SK-N-SH treated with all-trans-retinoic acid at 6 μM for 48 hours (cell line): ENCODE results near the gene TMEM141.
A peak's percentile ranks its signal among the peaks of the same experiment; 100 is the strongest.

Experiments used
- ATAC-seq: fragments of 200-7000 bp; cut with Tn5 transposase; 3 replicates; pipeline ENCODE4 v1.9.1; 2020; ENCODE audit warnings: mild to moderate bottlenecking, moderate library complexity
- ARNTL ChIP-seq: fragments of 450-650 bp; formaldehyde crosslinking; IDR thresholded peaks from 2 replicates; pipeline ENCODE4 v1.5.0; 2020; ENCODE audit warnings: low read depth, mild to moderate bottlenecking, moderate library complexity, borderline replicate concordance
- BACH2 ChIP-seq: fragments of 250-450 bp; sonication (Bioruptor Pico); IDR thresholded peaks from 2 replicates; pipeline ENCODE4 v1.9.0; 2021; ENCODE audit warnings: mild to moderate bottlenecking, borderline replicate concordance
- CREB5 ChIP-seq: fragments of 250-450 bp; sonication (Bioruptor Pico); IDR thresholded peaks from 2 replicates; pipeline ENCODE4 v1.5.1; 2020; ENCODE audit warnings: low read depth, mild to moderate bottlenecking, moderate library complexity
- CSDC2 ChIP-seq: fragments of 250-450 bp; sonication (Bioruptor Pico); IDR thresholded peaks from 2 replicates; pipeline ENCODE4 v1.5.0; 2020; ENCODE audit warnings: mild to moderate bottlenecking, moderate library complexity
- CSRNP3 ChIP-seq: fragments of 250-450 bp; sonication (Bioruptor Pico); IDR thresholded peaks from 2 replicates; pipeline ENCODE4 v1.5.1; 2021; ENCODE audit warnings: mild to moderate bottlenecking, moderate library complexity
- ESRRG ChIP-seq: fragments of 250-450 bp; sonication (Bioruptor Pico); IDR thresholded peaks from 2 replicates; pipeline ENCODE4 v1.6.1; 2021; ENCODE audit warnings: mild to moderate bottlenecking
- GLIS3 ChIP-seq: fragments of 250-450 bp; sonication (Bioruptor Pico); IDR thresholded peaks from 2 replicates; pipeline ENCODE4 v1.5.0; 2020; ENCODE audit warnings: mild to moderate bottlenecking, moderate library complexity
- ISL1 ChIP-seq: fragments of 250-450 bp; sonication (Bioruptor Pico); IDR thresholded peaks from 2 replicates; pipeline ENCODE4 v2.1.2; 2022; ENCODE audit warnings: mild to moderate bottlenecking, moderate library complexity
- OSR1 ChIP-seq: fragments of 250-450 bp; sonication (Bioruptor Pico); IDR thresholded peaks from 2 replicates; pipeline ENCODE4 v1.8.0; 2022; ENCODE audit warnings: moderate library complexity, mild to moderate bottlenecking, inconsistent platforms
- PATZ1 ChIP-seq: fragments of 250-450 bp; sonication (Bioruptor Pico); IDR thresholded peaks from 2 replicates; pipeline ENCODE4 v1.8.0; 2020; ENCODE audit warnings: mild to moderate bottlenecking, moderate library complexity, borderline replicate concordance
- POU6F1 ChIP-seq: fragments of 250-450 bp; sonication (Bioruptor Pico); IDR thresholded peaks from 2 replicates; pipeline ENCODE4 v1.8.0; 2021; ENCODE audit warnings: low read depth, mild to moderate bottlenecking, moderate library complexity, borderline replicate concordance
- PPARA ChIP-seq: fragments of 250-450 bp; sonication (Bioruptor Pico); IDR thresholded peaks from 2 replicates; pipeline ENCODE4 v1.5.0; 2020; ENCODE audit warnings: mild to moderate bottlenecking, borderline replicate concordance
- RARB ChIP-seq: fragments of 250-450 bp; sonication (Bioruptor Pico); IDR thresholded peaks from 2 replicates; pipeline ENCODE4 v1.8.0; 2021; ENCODE audit warnings: mild to moderate bottlenecking, moderate library complexity
- SNAI2 ChIP-seq: fragments of 250-450 bp; sonication (Bioruptor Pico); IDR thresholded peaks from 2 replicates; pipeline ENCODE4 v1.5.0; 2020; ENCODE audit warnings: mild to moderate bottlenecking, moderate library complexity
- TCF4 ChIP-seq: fragments of 250-450 bp; sonication (Bioruptor Pico); IDR thresholded peaks from 2 replicates; pipeline ENCODE4 v1.8.0; 2021; ENCODE audit warnings: mild to moderate bottlenecking, moderate library complexity, borderline replicate concordance
- TOX ChIP-seq: fragments of 250-450 bp; sonication (Bioruptor Pico); IDR thresholded peaks from 2 replicates; pipeline ENCODE4 v1.8.0; 2021; ENCODE audit warnings: mild to moderate bottlenecking, moderate library complexity, borderline replicate concordance
- ZFP3 ChIP-seq: fragments of 250-450 bp; sonication (Bioruptor Pico); IDR thresholded peaks from 2 replicates; pipeline ENCODE4 v1.5.0; 2020; ENCODE audit warnings: mild to moderate bottlenecking, moderate library complexity
- ZFP30 ChIP-seq: fragments of 450-650 bp; formaldehyde crosslinking; IDR thresholded peaks from 2 replicates; pipeline ENCODE4 v1.5.0; 2022; ENCODE audit warnings: mild to moderate bottlenecking, moderate library complexity
- ZNF565 ChIP-seq: fragments of 450-650 bp; formaldehyde crosslinking; conservative IDR thresholded peaks from 2 replicates; pipeline ENCODE4 v1.5.0; 2020; ENCODE audit warnings: low read depth, mild to moderate bottlenecking, moderate library complexity
- ZNF70 ChIP-seq: fragments of 450-650 bp; formaldehyde crosslinking; IDR thresholded peaks from 2 replicates; pipeline ENCODE4 v1.5.0; 2020; ENCODE audit warnings: mild to moderate bottlenecking, moderate library complexity
- ZNF8 ChIP-seq: fragments of 450-650 bp; formaldehyde crosslinking; IDR thresholded peaks from 2 replicates; pipeline ENCODE4 v1.5.0; 2020; ENCODE audit warnings: mild to moderate bottlenecking, moderate library complexity

TMEM141 gene

GRCh38 chr9:136773386-136774044 lies 17.6 kb upstream of the TMEM141 start:
- no peak for TF ChIP-seq ZFP30 (CRISPR knock-in tag)
- peak; percentile 99 for TF ChIP-seq ZNF565
- ATAC-seq: peak; percentile 86

- TF ChIP-seq ISL1 (no peak), ZFP30 (CRISPR knock-in tag) (no peak), CREB5 (CRISPR knock-in tag) (no peak), ZNF565 (no peak), ZNF8 (CRISPR knock-in tag) (no peak), PATZ1 (CRISPR knock-in tag) (no peak), ZFP3 (CRISPR knock-in tag) (no peak), ESRRG (no peak), CSDC2 (CRISPR knock-in tag) (no peak), ZNF70 (no peak), TOX (CRISPR knock-in tag) (no peak), GLIS3 (CRISPR knock-in tag) (no peak), RARB (CRISPR knock-in tag) (no peak), OSR1 (CRISPR knock-in tag) (no peak), POU6F1 (CRISPR knock-in tag) (no peak), CSRNP3 (CRISPR knock-in tag) (no peak), SNAI2 (no peak), BACH2 (CRISPR knock-in tag) (no peak), PPARA (CRISPR knock-in tag) (no peak), ARNTL (CRISPR knock-in tag) (no peak)
- no peak for ATAC-seq
These were observed 16.6 kb upstream of the TMEM141 start for GRCh38 chr9:136774416-136775045.

GRCh38 chr9:136775191-136775590 lies 16.0 kb upstream of the TMEM141 start:
- TF ChIP-seq CSDC2 (CRISPR knock-in tag): no peak
- no peak for TF ChIP-seq ZFP3 (CRISPR knock-in tag)
- no peak for TF ChIP-seq GLIS3 (CRISPR knock-in tag)
- TF ChIP-seq ZFP30 (CRISPR knock-in tag): no peak
- TF ChIP-seq TCF4 (CRISPR knock-in tag): no peak
- TF ChIP-seq ARNTL (CRISPR knock-in tag): no peak
- no peak for TF ChIP-seq CSRNP3 (CRISPR knock-in tag)
- TF ChIP-seq, all 23 proteins: peak for 0
- ATAC-seq: no peak
